ENCODE measurements around the gene LRCH4.

- TF ChIP-seq, protein P1, sequence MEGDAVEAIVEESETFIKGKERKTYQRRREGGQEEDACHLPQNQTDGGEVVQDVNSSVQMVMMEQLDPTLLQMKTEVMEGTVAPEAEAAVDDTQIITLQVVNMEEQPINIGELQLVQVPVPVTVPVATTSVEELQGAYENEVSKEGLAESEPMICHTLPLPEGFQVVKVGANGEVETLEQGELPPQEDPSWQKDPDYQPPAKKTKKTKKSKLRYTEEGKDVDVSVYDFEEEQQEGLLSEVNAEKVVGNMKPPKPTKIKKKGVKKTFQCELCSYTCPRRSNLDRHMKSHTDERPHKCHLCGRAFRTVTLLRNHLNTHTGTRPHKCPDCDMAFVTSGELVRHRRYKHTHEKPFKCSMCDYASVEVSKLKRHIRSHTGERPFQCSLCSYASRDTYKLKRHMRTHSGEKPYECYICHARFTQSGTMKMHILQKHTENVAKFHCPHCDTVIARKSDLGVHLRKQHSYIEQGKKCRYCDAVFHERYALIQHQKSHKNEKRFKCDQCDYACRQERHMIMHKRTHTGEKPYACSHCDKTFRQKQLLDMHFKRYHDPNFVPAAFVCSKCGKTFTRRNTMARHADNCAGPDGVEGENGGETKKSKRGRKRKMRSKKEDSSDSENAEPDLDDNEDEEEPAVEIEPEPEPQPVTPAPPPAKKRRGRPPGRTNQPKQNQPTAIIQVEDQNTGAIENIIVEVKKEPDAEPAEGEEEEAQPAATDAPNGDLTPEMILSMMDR (IDR thresholded peaks at IDR 0.05), result no peak
- no peak for TF ChIP-seq POLR2A (IDR thresholded peaks at IDR 0.05)
- no peak for TF ChIP-seq EP300 (IDR thresholded peaks at IDR 0.05; ENCODE audit: low read depth)
Observed at GRCh38 chr7:100606313-100606712, 20.4 kb upstream of the LRCH4 start.

Measured in transverse colon (tissue), 3 donors.